ENCODE data around the gene GAA. TPM values are rescaled to one million over a fixed set of nuclear protein-coding genes. Genes with fewer than 3 reads are reported as not detected.

The GAA gene
- total and polyA plus RNA-seq, 12 donors = 5.6 to 170 (median 90.5) TPM

DNA sequence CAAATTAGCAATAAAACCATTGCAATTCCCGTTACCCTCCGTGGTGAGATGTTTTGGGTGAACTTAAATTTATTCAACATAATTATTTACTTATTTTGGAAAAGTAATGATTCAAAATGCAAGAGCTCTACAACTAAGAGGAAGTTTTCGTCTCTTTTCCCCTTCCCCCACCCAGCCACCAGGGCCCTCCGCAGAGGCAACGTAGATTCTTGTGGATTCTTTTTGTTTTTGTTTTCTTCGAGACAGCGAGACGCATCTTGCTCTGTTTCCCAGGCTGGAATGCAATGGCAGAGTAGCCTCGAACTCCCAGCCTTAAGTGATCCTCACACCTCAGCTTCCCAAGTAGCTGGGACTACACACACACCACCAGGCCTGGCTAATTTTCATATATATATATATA is 45.8 kb upstream of the GAA start:
- WGBS, 4 donors = 81 to 88% (median 85%) methylated on average over 9 of the region's 9 CpGs
- intact Hi-C loops (cut with DNase I) = no loop called here
- peaks cover 6 to 9% of the 10 kb centered on the region in 2 donors for H3K4me1 ChIP-seq (replicated peaks in 1 of 2)
- no peak overlapping the region for H3K4me3 ChIP-seq
- H3K9me3 ChIP-seq (replicated peaks in 1 of 3) = no peaks in the 10 kb centered on the region
- H3K36me3 ChIP-seq (replicated peaks in 1 of 2) = no peaks in the 10 kb centered on the region
- DNase-seq = no peak
- H3K27ac ChIP-seq = no peak overlapping the region
- TF ChIP-seq, protein P1, sequence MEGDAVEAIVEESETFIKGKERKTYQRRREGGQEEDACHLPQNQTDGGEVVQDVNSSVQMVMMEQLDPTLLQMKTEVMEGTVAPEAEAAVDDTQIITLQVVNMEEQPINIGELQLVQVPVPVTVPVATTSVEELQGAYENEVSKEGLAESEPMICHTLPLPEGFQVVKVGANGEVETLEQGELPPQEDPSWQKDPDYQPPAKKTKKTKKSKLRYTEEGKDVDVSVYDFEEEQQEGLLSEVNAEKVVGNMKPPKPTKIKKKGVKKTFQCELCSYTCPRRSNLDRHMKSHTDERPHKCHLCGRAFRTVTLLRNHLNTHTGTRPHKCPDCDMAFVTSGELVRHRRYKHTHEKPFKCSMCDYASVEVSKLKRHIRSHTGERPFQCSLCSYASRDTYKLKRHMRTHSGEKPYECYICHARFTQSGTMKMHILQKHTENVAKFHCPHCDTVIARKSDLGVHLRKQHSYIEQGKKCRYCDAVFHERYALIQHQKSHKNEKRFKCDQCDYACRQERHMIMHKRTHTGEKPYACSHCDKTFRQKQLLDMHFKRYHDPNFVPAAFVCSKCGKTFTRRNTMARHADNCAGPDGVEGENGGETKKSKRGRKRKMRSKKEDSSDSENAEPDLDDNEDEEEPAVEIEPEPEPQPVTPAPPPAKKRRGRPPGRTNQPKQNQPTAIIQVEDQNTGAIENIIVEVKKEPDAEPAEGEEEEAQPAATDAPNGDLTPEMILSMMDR (IDR thresholded peaks at IDR 0.05) = no peak
- no peak for TF ChIP-seq POLR2A (IDR thresholded peaks at IDR 0.05)
- no peaks in the 10 kb centered on the region for H3K27me3 ChIP-seq

DNA sequence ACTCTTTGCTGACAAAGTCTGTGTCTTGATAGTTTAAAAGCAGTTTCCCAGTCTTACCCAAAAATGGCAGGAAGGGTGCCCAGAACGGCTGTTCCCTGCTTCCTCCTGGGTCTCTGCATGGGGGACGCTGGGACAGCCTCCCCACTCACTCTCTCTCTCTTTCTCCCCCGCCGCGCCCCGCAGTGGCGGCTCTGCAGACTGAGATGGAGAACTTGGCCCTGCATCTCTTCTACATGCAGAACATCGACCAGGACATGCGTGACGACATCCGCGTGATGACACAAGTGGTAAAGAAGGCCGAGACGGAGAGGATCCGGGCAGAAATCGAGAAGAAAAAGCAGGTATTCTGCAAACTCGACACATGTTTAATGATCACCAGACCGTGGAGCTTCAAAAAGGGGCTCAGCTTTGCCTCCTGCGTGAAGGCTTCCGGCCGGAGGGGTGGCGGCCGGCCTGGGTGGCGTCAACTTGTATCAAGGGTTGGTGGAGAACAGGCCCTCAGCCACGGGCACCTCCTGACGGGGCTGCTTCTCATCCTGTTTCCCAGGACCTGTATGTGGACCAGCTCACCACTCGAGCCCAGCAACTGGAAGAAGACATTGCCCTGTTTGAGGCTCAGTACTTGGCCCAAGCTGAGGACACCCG is 42.9 kb upstream of the GAA start:
- Histone ChIP-seq H3K4me1 (replicated peaks in 1 of 2) (peaks cover 7 to 9% of the 10 kb centered on the region in 2 donors), H3K4me3 (no peak overlapping the region), H3K27me3 (no peaks in the 10 kb centered on the region), H3K36me3 (replicated peaks in 1 of 2) (no peaks in the 10 kb centered on the region), H3K9me3 (replicated peaks in 1 of 3) (no peaks in the 10 kb centered on the region), H3K27ac (no peak overlapping the region)
- 93 to 97% (median 94%) methylated on average over 21 to 28 of the region's 28 CpGs for WGBS, 4 donors
- TF ChIP-seq, protein P1 (IDR thresholded peaks at IDR 0.05) = no peak
- no peak for TF ChIP-seq POLR2A (IDR thresholded peaks at IDR 0.05)
- DNase-seq = no peak
- intact Hi-C loops (cut with DNase I) = no loop called here

GRCh38 chr17:80060644-80061043 is 40.7 kb upstream of the GAA start:
- H3K27me3 ChIP-seq = no peaks in the 10 kb centered on the region
- intact Hi-C loops (cut with DNase I) = no loop called here
- no peak overlapping the region for H3K4me3 ChIP-seq
- DNase-seq = no peak
- TF ChIP-seq, protein P1 (IDR thresholded peaks at IDR 0.05) = no peak
- no peak for TF ChIP-seq POLR2A (IDR thresholded peaks at IDR 0.05)
- no peaks in the 10 kb centered on the region for H3K36me3 ChIP-seq (replicated peaks in 1 of 2)
- peaks cover 0 to 10% of the 10 kb centered on the region in 2 donors for H3K4me1 ChIP-seq (replicated peaks in 1 of 2)
- 58 to 77% (median 70%) methylated on average over 4 of the region's 4 CpGs for WGBS, 4 donors
- H3K27ac ChIP-seq = no peak overlapping the region
- H3K9me3 ChIP-seq (replicated peaks in 1 of 3) = no peaks in the 10 kb centered on the region

DNA sequence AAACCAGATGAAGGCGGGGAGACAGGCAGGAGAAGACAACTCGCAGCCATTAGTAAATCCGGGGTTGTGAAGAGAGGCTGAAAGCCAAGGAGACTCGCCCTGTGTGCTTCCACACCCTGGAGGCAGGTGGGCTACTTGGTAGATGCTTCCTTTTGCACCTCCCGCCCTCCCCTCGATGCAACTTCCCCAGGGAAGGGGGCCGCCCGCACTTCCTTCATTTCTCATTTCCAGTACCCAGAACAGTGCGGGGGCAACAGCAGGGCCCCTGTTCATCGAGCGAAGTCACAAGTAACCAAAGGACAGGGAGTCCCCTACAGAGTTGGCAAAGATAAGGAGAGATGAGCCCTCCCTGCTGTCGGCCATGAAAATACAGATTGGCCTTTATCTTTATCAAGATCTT is 40.0 kb upstream of the GAA start:
- no peak for DNase-seq
- peaks cover 0 to 10% of the 10 kb centered on the region in 2 donors for H3K4me1 ChIP-seq (replicated peaks in 1 of 2)
- H3K4me3 ChIP-seq = no peak overlapping the region
- 87 to 93% (median 91%) methylated on average over 12 of the region's 12 CpGs for WGBS, 4 donors
- intact Hi-C loops (cut with DNase I) = no loop called here
- H3K27me3 ChIP-seq = no peaks in the 10 kb centered on the region
- no peaks in the 10 kb centered on the region for H3K36me3 ChIP-seq (replicated peaks in 1 of 2)
- no peaks in the 10 kb centered on the region for H3K9me3 ChIP-seq (replicated peaks in 1 of 3)
- H3K27ac ChIP-seq = no peak overlapping the region
- TF ChIP-seq POLR2A (IDR thresholded peaks at IDR 0.05) = no peak
- TF ChIP-seq, protein P1 (IDR thresholded peaks at IDR 0.05) = no peak
